ENCODE data around the gene IFT52.
"Not testable (repeated sequence)": the region's sequence is repeated elsewhere in the genome, so short reads cannot be mapped to it uniquely, and the experiment has no call there.

Gene IFT52

DNA sequence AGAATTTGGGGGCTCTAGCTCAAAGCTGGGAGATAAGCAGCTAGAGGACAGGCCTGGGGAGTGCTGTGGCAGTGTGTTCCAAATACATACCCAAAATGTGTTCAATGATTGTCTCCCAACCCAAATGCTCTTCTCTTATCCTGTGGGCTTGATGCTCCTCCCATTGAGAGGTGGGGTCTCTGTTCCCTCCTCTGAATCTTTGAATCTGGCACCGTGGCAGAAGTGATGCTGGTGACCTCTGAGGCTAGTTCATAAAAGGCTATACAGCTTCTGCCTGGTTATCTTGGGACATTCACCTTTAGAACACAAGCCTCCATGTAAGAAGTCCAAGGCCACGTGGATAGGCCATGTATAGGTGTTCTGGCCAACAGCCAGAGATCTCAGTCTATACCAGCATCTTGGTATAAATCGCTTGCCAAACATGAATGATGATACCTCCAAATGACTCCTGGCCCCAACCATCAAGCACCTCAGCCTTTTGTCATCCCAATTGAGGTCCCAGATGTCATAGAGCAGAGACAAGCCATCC, 60.3 kb downstream of the IFT52 start:
- DNase-seq (ENCODE audit: low read depth in 2 of 2), result no peak

DNA sequence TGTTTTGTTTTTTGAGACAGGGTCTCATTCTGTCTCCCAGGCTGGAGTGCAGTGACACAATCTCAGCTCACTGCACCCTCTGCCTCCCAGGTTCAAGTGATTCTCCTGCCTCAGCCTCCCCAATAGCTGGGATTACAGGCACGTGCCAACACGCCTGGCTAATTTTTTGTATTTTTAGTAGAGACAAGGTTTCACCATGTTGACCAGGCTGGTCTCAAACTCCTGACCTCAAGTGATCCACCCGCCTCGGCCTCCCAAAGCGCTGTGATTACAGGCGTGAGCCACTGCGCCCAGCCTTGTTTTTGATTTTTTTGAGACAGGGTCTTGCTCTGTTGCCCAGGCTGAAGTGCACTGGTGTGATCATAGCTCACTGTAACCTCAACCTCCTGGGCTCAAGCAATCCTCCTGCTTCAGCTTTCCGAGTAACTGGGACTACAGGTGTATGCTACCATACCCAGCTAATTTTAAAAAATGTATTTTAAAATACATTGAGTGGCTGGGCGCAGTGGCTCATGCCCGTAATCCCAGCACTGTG, 61.0 kb downstream of the IFT52 start:
- not testable (repeated sequence) for DNase-seq (ENCODE audit: low read depth in 2 of 2)

DNA sequence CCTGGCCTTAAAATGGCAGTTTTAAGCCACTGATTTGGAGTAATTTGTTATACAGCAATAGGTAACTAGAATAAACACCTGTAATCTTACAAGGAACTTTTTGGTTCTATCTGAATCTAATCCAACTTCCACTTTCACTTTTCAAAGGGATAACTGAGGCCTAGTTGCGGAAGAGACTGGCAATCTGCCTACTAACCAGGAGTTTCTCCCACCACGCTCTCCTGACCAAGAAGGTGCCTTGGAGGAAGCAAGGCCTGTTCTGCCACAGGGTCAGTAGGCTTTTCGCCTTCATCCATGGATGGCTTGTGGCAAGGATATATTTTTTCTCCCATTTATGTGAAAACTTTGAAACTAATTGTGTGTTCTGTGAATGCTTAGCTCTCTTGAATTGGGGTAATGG, 63.2 kb downstream of the IFT52 start:
- no peak for DNase-seq (ENCODE audit: low read depth in 2 of 2)

DNA sequence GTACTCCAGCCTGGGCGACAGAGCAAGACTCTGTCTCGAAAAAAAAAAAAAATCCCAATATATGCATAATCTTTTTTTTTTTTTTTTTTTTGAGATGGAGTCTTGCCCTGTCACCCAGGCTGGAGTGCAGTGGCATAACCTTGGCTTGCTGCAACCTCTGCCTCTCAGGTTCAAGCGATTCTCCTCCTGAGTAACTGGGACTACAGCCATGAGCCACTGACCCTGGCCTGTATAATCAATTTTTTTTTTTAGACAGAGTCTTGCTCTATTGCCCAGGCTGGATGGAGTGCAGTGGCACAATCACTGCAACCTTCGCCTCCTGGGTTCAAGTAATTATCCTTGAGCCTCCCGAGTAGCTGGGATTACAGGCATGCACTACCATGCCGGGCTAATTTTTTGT, 64.4 kb downstream of the IFT52 start:
- not testable (repeated sequence) for DNase-seq (ENCODE audit: low read depth in 2 of 2)

DNA sequence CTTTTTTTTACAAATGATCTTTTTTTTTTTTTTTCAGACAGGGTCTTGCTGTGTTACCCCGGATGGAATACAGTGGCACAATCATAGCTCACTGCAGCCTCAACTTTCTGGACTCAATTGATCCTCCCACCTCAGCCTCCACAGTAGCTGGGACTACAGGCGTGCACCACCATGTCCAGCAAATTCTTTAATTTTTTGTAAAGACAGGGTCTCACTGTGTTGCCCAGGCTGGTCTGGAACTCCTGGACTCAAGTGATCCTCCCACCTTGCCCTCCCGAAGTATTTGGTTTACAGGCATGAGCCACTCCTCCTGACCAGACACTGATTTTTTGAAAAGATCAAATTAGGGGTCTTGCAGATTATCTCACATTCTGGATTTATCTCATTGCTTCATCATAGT, 65.2 kb downstream of the IFT52 start:
- DNase-seq (ENCODE audit: low read depth in 2 of 2), result no peak

DNA sequence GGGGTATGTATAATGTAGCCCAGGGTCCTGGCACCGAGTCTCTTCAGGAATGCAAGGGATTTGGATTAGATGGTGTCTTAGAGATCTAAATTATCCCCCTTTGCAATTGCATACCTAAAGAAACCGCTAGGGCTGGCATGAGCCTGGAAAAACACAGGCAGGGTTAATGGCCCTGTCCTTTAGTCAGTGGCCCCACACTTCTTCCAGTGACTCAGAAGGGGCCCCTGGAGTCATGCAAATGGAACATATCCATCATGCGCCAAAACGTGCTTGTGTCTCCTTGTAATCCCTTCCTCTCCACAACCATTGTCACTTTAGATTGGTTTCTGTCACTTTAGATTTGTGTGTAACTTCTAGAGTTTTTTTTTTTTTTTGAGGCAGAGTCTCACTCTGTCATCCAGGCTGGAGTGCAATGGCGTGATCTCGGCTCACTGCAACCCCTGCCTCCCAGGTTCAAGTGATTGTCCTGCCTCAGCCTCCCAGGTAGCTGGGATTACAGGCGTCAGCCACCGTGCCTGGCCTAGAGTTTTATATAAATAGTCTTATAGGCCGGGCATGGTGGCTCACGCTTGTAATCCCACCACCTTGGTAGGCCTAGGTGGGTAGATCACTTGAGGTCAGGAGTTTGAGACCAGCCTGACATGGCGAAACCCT, 67.5 kb downstream of the IFT52 start:
- DNase-seq (ENCODE audit: low read depth in 2 of 2), result peak; percentile 27 to 49

DNA sequence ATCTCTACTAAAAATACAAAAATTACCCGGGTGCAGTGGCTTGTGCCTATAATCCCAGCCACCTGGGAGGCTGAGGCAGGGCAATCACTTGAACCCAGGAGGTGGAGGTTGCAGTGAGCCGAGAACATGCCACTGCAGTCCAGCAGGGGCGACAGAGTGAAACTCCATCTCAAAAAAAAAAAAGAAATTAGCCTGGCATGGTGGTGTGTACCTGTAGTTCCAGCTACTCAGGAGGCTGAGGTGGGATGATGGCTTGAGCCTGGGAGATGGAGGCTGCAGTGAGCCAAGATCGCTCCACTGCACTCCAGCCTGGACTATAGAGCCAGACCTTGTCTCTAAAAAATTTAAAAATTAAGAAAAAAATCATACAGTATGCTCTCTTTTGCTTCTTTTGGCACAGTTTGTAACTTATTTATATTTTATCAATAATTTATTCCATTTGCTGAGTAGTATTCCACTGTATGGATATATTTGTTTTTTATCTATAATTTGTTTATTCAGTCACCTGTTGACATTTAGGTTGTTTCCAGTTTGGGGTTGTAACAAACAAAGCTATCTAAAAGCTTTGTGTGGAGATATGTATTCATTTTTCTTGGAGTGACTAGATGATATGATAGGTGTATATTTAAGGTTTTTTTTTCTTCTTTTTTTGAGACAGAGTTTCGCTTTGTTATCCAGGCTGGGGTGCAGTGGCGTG, 68.1 kb downstream of the IFT52 start:
- DNase-seq (ENCODE audit: low read depth in 2 of 2), result no peak

DNA sequence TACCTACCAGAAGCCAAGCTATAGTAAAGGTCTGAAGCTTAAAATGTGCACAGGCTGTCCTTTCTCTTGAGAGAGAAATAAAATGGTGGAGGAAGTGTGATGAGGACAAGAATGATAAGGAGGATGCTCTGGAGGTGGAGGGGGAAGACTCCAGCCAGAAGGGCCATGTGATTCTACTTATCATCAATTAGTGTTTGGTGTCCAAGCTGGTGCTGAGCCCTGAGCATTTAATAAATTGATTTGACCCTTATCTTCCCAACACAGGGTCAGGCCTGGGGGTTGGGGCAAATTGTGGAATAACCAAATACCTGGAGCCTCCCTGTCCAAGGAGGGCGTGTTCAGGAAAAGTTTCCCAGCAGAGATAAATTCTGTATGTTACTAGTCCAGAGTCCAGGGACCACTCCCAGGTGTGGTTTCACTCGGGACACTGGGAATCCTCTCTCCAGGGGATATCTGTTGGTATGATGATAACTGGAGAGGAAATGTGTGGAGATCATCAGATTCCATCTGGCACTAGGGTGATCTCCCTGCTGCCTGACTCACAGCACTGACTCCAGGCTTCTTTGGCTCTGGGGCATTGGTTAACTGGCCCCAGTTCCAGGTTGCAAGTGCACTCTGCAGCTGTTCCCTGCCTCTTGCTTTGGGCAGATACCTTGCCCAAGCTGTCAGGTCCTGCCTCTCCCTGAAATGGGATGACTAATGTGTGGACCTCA, 72.4 kb downstream of the IFT52 start:
- DNase-seq (ENCODE audit: low read depth in 2 of 2), result no peak

DNA sequence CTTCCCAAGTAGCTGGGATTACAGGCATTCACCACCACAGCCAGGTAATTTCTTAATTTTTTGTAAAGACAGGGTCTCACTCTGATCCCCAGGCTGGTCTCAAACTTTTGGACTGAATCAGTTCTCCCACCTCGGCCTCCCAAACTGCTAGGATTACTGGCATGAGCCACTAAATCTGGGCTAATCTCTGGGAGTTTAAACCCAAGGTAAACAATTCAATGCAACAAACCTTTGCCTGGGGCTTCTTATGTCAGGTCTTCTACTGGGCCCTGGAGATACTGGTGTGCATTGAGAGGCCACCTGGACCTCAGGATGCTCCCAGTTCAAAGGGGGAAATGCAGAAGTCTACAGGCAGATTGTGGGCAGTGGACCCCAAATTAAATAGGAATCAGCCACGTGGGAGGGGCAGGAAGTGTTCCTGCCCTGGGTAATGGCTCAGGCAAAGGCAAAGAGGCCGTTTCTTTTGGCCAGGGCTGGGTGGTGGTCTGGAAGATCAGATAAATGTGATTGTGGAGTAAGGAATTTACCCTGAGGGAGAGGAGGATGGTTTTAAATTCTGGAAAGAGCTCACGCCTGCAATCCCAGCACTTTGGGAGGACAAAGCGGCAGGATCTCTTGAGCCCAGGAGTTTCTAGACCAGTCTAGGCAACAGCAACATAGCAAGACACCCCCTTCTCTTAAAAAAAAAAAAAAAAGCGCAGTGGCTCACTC, 74.9 kb downstream of the IFT52 start:
- no peak for DNase-seq (ENCODE audit: low read depth in 2 of 2)

DNA sequence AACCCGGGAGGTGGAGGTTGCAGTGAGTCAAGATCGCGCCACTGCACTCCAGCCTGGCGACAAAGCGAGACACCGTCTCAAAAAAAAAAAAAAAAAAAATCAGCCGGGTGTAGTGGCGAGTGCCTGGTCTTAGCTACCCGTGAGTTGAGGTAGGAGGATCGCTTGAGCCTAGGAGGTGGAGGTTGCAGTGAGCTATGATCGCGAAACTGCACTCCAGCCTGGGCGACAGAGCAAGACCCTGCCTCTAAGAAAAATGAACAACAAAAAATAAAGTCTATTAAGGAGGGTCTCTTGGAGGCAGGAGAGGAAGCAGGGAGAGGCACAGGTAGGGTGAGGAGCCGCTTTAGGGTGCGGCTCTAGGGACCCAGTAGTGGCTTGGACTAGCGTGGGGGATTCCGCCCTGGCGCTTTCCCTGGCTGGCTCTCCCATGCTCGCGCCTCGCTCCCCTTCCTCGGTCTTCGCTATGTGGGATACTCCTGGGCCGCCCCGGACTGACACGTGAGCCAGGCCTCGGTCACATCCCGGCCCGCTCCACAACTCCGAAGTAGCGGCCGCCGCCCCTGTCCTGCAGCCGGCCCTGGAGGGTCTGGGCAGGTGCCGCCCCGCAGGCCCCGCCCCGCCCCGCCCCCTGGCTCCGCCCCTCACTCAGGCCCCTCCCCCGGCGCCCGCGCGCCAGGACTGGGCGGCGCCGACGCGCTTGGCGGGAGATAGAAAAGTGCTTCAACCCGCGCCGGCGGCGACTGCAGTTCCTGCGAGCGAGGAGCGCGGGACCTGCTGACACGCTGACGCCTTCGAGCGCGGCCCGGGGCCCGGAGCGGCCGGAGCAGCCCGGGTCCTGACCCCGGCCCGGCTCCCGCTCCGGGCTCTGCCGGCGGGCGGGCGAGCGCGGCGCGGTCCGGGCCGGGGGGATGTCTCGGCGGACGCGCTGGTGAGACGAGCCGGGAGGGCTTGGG, 75.9 kb downstream of the IFT52 start, which contains the start of gene MYBL2:
Gene MYBL2, plus strand, starts transcription at position 739 of the 953 bp plus-strand sequence. Its CDS starts 170 bp downstream, at position 909.
- DNase-seq (ENCODE audit: low read depth in 2 of 2), result peak; percentile 49 to 60

DNA sequence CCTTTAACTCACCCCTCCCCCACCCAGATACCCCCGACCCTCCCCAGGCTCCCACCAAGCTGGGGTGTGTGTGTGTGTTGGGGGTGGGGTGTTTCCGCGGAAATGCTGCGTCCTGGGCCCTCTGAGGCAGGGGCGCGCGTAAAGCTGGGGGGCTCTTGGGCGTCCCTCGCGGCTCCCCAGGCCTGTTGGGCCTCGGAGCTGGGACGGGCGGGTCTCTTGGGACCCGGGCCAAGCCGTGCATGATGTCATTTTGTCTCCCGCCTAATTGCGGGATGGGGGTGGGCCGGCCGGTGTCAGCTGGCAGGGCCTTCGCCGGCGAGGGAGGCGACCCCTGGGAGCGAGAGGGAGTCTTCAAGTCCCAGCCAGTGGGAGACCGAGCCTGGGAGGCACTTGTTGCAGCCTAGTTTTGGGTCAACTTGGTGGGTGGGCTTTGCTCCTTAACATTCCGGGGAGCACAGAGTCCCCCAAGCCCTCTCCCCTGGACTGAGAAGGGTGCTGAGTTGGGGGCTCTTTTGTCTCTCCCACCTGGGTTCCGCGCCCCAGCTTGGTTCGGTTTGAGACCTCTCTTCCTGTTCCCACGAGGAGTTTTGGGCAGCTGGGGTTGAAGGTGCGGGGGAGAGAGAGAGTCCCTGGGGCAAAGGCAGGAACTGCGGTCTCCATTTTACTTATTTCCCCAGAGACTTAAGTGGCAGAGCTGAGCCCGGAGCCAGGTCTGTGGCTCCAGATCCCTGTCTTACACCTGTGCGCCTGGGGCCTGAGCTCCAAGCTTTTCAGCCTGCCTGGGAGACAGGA, 76.8 kb downstream of the IFT52 start:
- no peak for DNase-seq (ENCODE audit: low read depth in 2 of 2)

DNA sequence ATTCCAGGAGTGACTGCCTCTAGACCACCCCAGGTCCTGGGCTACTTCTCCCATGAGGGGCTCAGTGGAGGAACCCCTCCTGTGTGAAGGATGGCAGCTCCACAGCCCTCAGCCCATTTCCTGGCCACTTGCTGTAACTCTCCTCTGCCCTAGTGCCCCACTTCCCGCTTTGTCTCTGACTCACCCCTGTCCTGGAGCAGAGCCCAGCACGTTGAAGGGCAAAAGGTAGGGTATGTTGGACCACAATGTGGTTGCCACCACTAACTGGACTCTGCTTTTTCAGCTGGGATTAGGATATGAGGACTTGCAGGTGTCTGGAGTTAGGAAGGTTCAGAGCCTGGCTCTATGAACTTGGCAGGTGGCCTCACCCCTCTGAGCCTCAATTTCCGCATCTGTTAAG, 78.6 kb downstream of the IFT52 start:
- no peak for DNase-seq (ENCODE audit: low read depth in 2 of 2)

DNA sequence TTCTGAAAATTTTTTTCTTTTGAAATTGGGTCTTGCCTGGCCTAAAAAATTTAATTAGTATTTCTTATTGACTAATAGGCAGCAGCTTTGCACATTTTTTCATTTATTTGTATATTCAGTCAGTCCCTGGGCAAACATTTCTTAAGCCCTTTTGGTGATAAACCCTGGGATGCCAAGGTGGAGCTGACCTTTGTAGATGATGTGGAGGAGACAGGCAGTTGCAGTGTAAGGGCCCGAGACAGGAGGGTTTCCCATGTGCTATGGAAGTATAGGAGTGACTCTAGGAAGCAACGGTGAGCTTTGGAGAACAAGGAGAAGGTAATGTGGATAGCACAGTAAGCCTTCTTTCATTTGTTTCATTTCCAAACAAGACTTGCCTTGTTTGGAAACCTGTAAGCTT, 79.7 kb downstream of the IFT52 start:
- no peak for DNase-seq (ENCODE audit: low read depth in 2 of 2)

DNA sequence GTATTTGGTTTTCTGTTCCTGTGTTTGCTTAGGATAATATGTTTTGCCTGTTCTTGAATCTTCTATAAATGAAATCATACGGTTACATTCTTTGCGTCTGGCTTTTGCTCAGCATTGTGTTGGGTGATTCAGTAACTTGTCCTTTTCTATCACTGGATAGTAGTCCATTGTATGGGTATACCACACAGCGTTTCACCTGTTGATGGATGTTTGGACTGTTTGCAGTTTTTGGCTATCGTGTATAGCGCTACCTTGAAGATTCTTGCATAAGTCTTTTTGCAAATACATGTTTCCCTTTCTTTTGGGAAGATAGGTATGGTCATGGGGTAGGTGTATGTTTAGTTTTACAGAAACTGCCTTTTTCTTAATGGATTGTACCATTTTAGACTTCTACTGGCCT, 85.6 kb downstream of the IFT52 start:
- DNase-seq (ENCODE audit: low read depth in 2 of 2), result no peak

DNA sequence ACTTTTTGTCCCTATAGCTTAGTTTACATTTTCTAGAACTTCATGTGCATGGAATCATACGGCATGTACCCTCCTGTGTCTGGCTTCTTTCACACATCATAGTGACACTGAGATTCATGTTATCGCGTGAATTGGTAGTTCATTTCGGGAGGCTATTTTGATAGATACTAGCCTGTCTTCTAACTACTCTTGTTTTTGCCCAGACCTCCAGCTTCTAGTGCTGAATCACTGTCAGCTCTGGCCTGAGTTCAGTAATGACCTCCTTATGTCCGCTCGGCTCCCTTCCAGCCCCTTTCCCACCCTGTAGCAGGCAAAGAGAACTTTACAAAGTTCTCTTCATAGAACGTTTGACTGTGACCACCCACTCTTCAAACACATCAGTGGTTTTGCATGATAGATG, 90.2 kb downstream of the IFT52 start:
- DNase-seq (ENCODE audit: low read depth in 2 of 2), result no peak

DNA sequence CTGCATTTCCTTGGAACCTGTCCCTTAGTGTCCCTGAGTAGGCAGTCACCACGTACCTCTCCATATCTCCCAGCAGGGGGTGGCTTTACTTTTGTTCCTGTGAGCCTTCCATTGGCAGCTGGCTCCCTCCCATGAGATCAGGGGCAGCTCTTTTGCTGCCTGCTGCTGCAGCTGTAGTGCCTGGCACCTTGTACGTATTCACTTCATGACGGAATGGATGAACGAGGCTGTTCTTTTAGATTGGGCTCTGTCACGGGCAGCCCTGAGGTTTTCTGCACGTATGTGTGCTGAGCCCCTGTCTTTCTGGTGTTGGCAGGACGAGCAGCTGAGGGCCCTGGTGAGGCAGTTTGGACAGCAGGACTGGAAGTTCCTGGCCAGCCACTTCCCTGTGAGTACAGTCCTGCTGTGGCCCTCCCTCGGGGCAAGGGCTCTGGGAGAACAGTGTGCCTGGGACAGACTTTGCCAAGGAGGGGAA, 90.8 kb downstream of the IFT52 start:
- no peak for DNase-seq (ENCODE audit: low read depth in 2 of 2)

DNA sequence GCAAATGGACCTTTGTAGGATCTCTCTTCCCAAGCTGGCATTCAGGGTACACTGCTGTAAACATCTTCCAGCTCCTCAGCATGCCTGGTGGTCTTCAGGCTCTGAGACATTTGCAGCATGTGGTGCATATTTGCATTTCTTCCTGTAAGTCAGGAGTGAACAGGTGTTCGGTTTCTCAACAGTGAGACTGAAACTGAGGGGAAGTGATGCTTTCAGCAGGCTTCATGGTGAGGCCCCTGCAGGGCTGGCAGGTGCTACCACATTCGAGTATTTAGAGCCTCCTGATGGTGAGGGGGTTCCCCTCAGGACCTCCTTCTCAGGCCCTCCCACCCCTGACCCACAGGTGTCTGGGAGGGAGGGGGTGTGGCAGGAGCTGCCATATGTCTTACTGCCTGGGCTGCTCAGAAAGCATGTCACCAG, 91.3 kb downstream of the IFT52 start:
- DNase-seq (ENCODE audit: low read depth in 2 of 2), result no peak

DNA sequence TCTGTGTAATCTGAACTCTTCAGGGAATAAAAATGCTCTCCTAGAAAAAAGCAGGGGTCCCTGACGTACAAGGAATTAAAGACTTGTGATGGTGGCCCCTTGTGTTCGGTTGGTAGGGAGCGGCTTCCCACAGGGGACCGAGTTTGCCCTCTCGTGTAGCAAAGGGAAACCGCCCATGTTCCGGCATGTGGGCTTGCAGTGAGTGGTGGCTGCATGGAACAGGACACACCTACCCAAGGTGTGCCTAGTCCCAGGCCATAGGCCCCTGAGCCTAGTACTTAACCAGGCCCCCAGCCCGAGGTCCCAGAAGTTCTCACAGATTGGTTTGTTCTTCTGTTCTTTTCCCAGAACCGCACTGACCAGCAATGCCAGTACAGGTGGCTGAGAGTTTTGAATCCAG, 91.7 kb downstream of the IFT52 start:
- no peak for DNase-seq (ENCODE audit: low read depth in 2 of 2)

DNA sequence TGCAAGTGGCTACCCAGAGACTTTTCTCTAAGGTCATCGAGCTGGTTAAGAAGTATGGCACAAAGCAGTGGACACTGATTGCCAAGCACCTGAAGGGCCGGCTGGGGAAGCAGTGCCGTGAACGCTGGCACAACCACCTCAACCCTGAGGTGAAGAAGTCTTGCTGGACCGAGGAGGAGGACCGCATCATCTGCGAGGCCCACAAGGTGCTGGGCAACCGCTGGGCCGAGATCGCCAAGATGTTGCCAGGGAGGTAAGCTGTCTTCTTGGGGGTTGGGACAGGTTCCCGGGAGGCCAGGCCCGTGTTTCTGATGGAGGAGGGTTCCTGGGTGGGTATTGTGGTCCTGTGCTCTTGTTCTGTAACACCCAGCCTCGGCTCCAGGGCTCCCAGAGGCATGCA, 96.1 kb downstream of the IFT52 start:
- no peak for DNase-seq (ENCODE audit: low read depth in 2 of 2)

DNA sequence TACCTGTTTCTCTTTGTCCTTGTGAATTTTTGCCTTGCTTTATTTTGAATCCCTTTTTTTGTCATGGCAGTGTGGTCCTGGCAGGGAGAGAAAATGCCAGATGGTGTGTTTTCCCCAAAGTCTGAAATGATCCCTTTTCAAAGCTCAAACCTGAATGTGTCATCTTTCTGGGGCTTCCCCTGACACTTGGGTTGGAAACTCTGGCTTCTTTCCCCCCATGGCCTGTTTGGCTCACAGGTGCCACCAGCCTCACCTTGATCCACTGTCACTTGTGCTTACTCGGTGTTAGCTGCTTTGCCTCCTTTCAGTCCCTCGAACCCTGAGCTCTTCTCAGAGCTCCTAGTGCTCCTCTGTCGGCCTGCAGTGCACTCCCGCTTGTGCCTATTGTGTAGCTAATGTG, 98.4 kb downstream of the IFT52 start:
- DNase-seq (ENCODE audit: low read depth in 2 of 2), result no peak
